Measurements from ENCODE around the gene RNH1.

DNA sequence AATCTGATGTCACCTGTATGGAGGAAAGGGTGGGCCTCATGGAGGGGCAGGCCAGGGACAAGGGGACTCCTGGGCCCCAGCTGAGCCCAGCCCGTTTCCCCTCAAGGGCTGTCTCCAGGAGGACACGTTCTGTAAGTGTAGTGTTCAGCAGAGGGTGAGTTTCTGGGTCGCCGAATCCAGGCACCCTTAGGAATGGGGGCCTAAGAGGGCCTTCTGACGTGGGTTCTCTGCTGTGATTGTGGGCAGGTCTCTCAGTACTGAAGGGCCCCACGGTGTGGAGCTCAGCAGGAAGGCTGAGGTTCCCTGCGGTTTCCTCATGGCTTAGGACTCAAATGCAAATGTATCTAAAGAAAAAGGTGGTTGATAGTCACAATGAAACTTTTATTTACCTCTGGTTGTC lies 50.5 kb downstream of the RNH1 start:
- TF ChIP-seq, protein P1, sequence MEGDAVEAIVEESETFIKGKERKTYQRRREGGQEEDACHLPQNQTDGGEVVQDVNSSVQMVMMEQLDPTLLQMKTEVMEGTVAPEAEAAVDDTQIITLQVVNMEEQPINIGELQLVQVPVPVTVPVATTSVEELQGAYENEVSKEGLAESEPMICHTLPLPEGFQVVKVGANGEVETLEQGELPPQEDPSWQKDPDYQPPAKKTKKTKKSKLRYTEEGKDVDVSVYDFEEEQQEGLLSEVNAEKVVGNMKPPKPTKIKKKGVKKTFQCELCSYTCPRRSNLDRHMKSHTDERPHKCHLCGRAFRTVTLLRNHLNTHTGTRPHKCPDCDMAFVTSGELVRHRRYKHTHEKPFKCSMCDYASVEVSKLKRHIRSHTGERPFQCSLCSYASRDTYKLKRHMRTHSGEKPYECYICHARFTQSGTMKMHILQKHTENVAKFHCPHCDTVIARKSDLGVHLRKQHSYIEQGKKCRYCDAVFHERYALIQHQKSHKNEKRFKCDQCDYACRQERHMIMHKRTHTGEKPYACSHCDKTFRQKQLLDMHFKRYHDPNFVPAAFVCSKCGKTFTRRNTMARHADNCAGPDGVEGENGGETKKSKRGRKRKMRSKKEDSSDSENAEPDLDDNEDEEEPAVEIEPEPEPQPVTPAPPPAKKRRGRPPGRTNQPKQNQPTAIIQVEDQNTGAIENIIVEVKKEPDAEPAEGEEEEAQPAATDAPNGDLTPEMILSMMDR (IDR thresholded peaks at IDR 0.05), result no peak
- no peak for TF ChIP-seq POLR2A (IDR thresholded peaks at IDR 0.05)
